Measurements from ENCODE around the gene C2CD5. TPM values are rescaled to one million over a fixed set of nuclear protein-coding genes. Genes with fewer than 3 reads are reported as not detected.

The C2CD5 gene
- total RNA-seq, 4 donors from 2014 or later = 15.2 to 33.2 (median 22.7) TPM

DNA sequence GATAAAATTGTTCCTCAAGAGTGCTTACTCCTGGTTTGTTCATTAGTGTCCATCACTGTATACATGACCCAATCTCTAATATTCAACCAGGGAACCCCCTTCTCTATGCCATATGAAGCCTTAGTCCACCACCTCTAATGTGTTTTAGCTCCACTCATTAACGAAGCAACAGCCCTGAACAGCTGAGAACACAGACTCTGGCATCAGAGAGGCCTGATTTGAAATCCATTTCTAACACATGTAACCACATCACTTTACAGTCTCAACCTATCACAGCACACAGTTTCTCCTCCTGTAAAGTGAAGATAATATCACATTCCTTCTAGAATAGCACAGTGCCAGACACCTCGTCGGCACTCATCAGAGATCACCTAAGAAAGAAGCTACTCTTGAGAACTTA, 64.3 kb downstream of the C2CD5 start:
- no peaks in the 10 kb centered on the region for H3K27me3 ChIP-seq
- H3K27ac ChIP-seq (replicated peaks in 1 of 4) = no peak overlapping the region
- TF ChIP-seq POLR2A (IDR thresholded peaks at IDR 0.05; ENCODE audit: low read depth) (no peak), EP300 (IDR thresholded peaks at IDR 0.05) (no peak), CTCF (IDR thresholded peaks at IDR 0.05) (no peak), POLR2AphosphoS5 (IDR thresholded peaks at IDR 0.05) (no peak)
- H3K36me3 ChIP-seq = peaks cover 5 to 45% (median 31%) of the 10 kb centered on the region in 4 donors
- WGBS = 59% methylated on average over 3 of the region's 3 CpGs
- no peaks in the 10 kb centered on the region for H3K9me3 ChIP-seq
- no peak for DNase-seq (ENCODE audit: extremely low spot score)
- intact Hi-C loops (cut with DNase I) = no loop called here
- peaks cover 0 to 24% (median 10%) of the 10 kb centered on the region in 4 donors for H3K4me1 ChIP-seq
- no peak overlapping the region for H3K4me3 ChIP-seq

GRCh38 chr12:22477894-22478287, 66.5 kb downstream of the C2CD5 start:
- H3K36me3 ChIP-seq = peaks cover 0 to 41% (median 23%) of the 10 kb centered on the region in 4 donors
- 80% methylated on average over 2 of the region's 2 CpGs for WGBS
- H3K27me3 ChIP-seq = no peaks in the 10 kb centered on the region
- no peaks in the 10 kb centered on the region for H3K9me3 ChIP-seq
- intact Hi-C loops (cut with DNase I) = no loop called here
- H3K4me3 ChIP-seq = no peak overlapping the region
- no peak for DNase-seq (ENCODE audit: extremely low spot score)
- H3K4me1 ChIP-seq = peaks cover 0 to 24% (median 10%) of the 10 kb centered on the region in 4 donors
- no peak for TF ChIP-seq EP300 (IDR thresholded peaks at IDR 0.05)
- TF ChIP-seq POLR2A (IDR thresholded peaks at IDR 0.05; ENCODE audit: low read depth) = no peak
- no peak for TF ChIP-seq CTCF (IDR thresholded peaks at IDR 0.05)
- no peak for TF ChIP-seq POLR2AphosphoS5 (IDR thresholded peaks at IDR 0.05)
- H3K27ac ChIP-seq (replicated peaks in 1 of 4) = no peak overlapping the region

GRCh38 chr12:22477166-22477893, 67.0 kb downstream of the C2CD5 start:
- no peak for DNase-seq (ENCODE audit: extremely low spot score)

DNA sequence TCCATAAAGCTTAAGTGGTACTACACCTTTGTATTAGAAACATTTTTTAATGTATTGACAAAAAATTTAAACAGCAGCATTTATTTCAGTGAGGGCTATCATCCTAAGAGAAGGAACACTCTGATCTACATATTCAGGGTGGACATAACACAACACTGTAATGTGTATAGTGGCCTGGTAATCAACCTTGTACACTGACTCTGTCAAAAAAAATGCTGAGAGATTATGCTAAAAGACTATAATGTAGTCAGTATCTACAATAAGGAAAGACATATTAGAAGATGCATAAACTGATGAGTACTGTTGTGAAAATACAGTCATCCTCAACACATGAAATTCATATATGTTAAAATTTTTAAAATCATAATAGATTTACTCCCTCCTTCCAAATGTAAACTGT, 68.2 kb downstream of the C2CD5 start:
- H3K36me3 ChIP-seq = peaks cover 0 to 43% (median 18%) of the 10 kb centered on the region in 4 donors
- TF ChIP-seq EP300 (IDR thresholded peaks at IDR 0.05) = no peak
- TF ChIP-seq CTCF (IDR thresholded peaks at IDR 0.05) = no peak
- TF ChIP-seq POLR2A (IDR thresholded peaks at IDR 0.05; ENCODE audit: low read depth) = no peak
- no peak for TF ChIP-seq POLR2AphosphoS5 (IDR thresholded peaks at IDR 0.05)
- no peak overlapping the region for H3K27ac ChIP-seq (replicated peaks in 1 of 4)
- intact Hi-C loops (cut with DNase I) = no loop called here
- peaks cover 0 to 11% (median 7%) of the 10 kb centered on the region in 4 donors for H3K4me1 ChIP-seq
- no peaks in the 10 kb centered on the region for H3K27me3 ChIP-seq
- no peaks in the 10 kb centered on the region for H3K9me3 ChIP-seq
- H3K4me3 ChIP-seq = no peak overlapping the region
- DNase-seq (ENCODE audit: extremely low spot score) = no peak

More at GRCh38 chr12:22477166-22477893, 67.0 kb downstream of the C2CD5 start:
- Histone ChIP-seq H3K4me1 (peaks cover 0 to 21% (median 7%) of the 10 kb centered on the region in 4 donors), H3K36me3 (peaks cover 0 to 40% (median 20%) of the 10 kb centered on the region in 4 donors), H3K27me3 (no peaks in the 10 kb centered on the region), H3K4me3 (no peak overlapping the region), H3K9me3 (no peaks in the 10 kb centered on the region), H3K27ac (replicated peaks in 1 of 4) (no peak overlapping the region)
- no peak for TF ChIP-seq CTCF (IDR thresholded peaks at IDR 0.05)
- no peak for TF ChIP-seq EP300 (IDR thresholded peaks at IDR 0.05)
- TF ChIP-seq POLR2A (IDR thresholded peaks at IDR 0.05; ENCODE audit: low read depth) = no peak
- no peak for TF ChIP-seq POLR2AphosphoS5 (IDR thresholded peaks at IDR 0.05)
- 82% methylated on average over 4 of the region's 4 CpGs for WGBS
- intact Hi-C loops (cut with DNase I) = no loop called here
